Fibroblast of mammary gland (primary cell): ENCODE measurements around the gene GPRC5A.

Experiments
- DNase-seq: peaks from one replicate; pipeline ENCODE4 v3.0.0-alpha.2; 2010; ENCODE audit warnings: low read depth
- H3K4me3 ChIP-seq: 2 replicates; pipeline ENCODE4 v1.5.1; 2011; ENCODE audit warnings: low read depth, mild to moderate bottlenecking, low read length, moderate library complexity; ENCODE audit not compliant: control insufficient read depth
- TF ChIP-seq, protein P1 (sequence below): conservative IDR thresholded peaks from 2 replicates; pipeline ENCODE4 v1.5.1; 2011; ENCODE audit warnings: low read depth, low read length, inconsistent platforms; ENCODE audit not compliant: control insufficient read depth, insufficient read depth

The GPRC5A gene

DNA sequence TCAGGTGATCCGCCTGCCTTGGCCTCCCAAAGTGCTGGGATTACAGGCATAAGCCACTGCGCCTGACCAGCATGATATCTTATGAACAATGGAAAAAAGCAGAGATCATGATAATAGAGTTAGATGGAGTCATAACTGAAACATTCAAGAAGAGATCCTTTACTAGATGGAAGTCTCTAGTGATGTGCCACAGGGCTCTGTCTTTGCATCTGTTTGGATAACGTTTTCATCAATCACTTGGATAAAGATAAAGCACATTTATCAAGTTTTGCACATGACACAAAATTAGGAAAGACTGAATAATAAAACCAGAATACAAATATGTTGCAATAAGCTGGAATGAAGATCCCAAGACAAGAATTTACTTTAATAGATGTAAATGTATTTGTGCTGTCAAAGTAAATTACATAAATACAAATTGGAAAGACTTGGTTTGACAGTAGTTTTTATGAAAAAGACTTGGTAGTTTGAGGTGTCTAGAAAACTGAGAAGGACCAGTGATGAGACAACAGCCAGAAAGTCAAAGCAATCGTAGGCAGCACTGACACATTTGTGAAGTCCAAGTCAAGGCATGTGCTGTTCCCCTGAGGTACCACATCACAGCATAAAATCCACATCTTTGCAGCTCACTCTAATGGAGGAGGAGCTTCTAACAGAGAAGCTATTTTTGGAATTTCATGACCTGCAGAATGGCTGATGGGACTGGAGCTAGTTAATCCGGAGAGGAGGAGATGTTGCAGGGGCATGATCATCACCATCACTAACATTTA lies 28.5 kb downstream of the GPRC5A start:
- DNase-seq: no peak
- H3K4me3 ChIP-seq: no peak overlapping the region
- TF ChIP-seq, protein P1, sequence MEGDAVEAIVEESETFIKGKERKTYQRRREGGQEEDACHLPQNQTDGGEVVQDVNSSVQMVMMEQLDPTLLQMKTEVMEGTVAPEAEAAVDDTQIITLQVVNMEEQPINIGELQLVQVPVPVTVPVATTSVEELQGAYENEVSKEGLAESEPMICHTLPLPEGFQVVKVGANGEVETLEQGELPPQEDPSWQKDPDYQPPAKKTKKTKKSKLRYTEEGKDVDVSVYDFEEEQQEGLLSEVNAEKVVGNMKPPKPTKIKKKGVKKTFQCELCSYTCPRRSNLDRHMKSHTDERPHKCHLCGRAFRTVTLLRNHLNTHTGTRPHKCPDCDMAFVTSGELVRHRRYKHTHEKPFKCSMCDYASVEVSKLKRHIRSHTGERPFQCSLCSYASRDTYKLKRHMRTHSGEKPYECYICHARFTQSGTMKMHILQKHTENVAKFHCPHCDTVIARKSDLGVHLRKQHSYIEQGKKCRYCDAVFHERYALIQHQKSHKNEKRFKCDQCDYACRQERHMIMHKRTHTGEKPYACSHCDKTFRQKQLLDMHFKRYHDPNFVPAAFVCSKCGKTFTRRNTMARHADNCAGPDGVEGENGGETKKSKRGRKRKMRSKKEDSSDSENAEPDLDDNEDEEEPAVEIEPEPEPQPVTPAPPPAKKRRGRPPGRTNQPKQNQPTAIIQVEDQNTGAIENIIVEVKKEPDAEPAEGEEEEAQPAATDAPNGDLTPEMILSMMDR: no peak

DNA sequence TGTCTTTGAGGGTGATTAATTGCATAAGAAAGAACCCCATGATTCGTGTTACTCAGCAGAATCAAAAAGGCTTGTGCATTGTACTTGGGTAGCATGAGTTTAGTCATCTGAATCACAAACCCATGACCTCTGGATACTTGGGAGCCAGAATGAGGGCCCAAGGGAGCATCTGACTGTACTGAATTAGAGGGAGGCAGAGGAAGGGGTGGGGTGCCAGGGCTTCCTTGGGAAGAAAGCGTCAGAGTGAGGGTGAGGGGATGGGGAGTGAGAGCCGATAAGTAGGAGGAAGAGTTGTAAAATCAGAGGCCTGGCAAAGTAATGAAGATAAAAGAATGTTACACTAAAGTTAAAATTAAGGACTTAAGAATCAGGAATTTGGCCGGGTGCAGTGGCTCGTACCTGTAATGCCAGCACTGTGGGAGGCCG lies 30.8 kb downstream of the GPRC5A start:
- TF ChIP-seq, protein P1: no peak
- no peak overlapping the region for H3K4me3 ChIP-seq
- DNase-seq: peak; percentile 100

DNA sequence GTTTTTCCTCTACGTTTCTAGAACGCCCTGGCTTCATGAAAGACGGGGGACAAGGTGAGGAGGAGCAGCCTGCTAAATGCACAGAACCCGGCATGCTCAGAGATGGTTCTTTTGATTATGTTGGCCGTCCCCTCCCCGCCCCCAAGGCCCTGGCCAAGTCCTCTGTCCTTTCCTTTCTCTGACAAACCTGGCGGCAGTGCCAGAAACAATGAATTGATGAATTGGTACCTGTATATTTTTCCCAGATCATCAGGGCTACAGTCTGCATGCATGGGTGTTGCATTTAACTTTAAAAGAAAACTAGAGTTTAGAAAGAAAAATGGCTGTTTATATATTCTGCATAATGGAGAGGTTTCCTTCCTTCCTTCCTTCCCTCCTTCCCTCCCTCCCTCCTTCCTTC lies 31.6 kb downstream of the GPRC5A start:
- TF ChIP-seq, protein P1: no peak
- H3K4me3 ChIP-seq: no peak overlapping the region
- no peak for DNase-seq

DNA sequence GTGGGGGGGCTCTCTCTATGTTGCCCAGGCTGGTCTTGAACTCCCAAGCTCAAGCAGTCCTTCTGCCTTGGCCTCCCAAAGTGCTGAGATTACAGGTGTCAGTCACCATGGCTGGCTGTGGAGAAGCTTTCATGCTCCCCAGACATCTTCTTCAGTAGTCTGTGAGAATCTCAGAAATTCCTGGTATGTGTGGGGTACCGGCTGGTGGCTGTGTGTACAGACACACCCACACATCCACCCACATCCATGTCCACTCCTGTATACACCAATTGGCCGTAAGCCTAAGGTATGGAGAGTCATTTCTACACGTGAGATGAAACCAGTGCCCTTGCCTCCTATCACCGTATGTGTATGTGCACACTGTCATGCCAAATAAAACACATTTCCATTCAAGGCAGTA lies 32.8 kb downstream of the GPRC5A start:
- DNase-seq: no peak
- H3K4me3 ChIP-seq: no peak overlapping the region
- TF ChIP-seq, protein P1: no peak

DNA sequence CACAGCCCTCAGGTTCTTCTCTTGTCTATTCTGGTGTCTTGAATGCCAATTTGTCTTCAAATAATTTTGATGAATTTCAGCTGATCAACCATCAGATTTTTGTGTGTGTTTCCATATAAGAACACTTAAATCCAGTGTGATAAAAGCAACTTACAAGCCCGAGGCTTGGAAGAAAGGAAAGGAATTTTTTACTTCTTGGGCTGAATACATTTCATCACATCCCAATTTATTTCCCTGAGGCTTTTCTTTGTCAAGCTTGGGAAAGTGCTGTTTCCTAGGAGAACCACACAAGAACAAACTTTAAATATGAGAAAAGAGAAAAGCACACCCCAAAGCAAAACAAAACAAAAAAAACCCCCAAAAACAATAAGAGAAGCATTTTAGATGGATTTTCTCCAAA lies 34.0 kb downstream of the GPRC5A start:
- peak; percentile 65 for DNase-seq
- TF ChIP-seq, protein P1: no peak
- H3K4me3 ChIP-seq: no peak overlapping the region

DNA sequence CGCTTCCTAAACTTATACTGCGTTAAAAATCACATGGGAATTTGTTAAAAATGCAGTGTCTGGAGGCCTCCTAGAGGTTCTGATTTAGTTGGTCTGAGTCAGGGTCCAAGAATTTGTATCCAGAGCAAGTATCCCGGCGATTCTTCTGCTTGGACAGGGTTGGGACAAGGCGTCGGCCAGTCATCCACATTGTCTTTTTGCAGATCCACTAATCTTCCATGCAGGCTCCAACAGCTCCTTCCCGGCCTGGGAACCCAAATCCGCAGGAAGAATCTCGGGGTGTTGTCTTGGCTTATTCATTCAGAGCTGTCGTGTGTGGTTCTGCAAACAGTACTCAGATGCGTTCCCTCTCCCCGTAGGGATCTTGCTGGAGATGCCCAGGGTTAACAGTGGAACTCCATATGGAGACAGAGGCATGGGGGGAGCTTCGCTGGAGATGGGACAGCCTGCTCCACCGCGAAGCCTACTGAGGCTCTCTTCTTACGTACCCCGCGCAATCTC lies 35.3 kb downstream of the GPRC5A start:
- H3K4me3 ChIP-seq: no peak overlapping the region

More for the DNA sequence above, 35.3 kb downstream of the GPRC5A start:
- TF ChIP-seq, protein P1: no peak
- peak; percentile 82 for DNase-seq
